Duodenal mucosa (tissue), 2 donors: ENCODE measurements around the gene PHYHD1.

Source experiments
- H3K27ac ChIP-seq: one replicate; pipeline ENCODE4 v1.7.0; 2013; ENCODE audit warnings: low read depth, low read length
- H3K27me3 ChIP-seq, 2 donors: one replicate each; pipeline ENCODE4 v1.7.0; 2013; ENCODE audit warnings: low read length in 2 of 2, control low read depth in 1 of 2; ENCODE audit not compliant: insufficient read depth in 2 of 2, control insufficient read depth in 1 of 2
- H3K36me3 ChIP-seq, 2 donors: one replicate each; pipeline ENCODE4 v1.7.0; 2013; ENCODE audit warnings: low read length in 2 of 2, control low read depth in 1 of 2; ENCODE audit not compliant: insufficient read depth in 2 of 2, control insufficient read depth in 1 of 2
- H3K4me1 ChIP-seq, 2 donors: one replicate each; pipeline ENCODE4 v1.7.0; 2013; ENCODE audit warnings: low read length in 2 of 2, control low read depth in 1 of 2; ENCODE audit not compliant: insufficient read depth in 2 of 2, control insufficient read depth in 1 of 2
- H3K4me3 ChIP-seq, 2 donors: one replicate each; pipeline ENCODE4 v1.7.0; 2013; ENCODE audit warnings: low read length in 2 of 2, low read depth in 1 of 2
- H3K9ac ChIP-seq, 2 donors: one replicate each; pipeline ENCODE4 v1.7.0; 2013; ENCODE audit warnings: low read length in 2 of 2, low read depth in 1 of 2
- H3K9me3 ChIP-seq, 2 donors: one replicate each; pipeline ENCODE4 v1.7.0; 2013; ENCODE audit warnings: low read length in 2 of 2, control low read depth in 1 of 2; ENCODE audit not compliant: control insufficient read depth in 1 of 2

PHYHD1 gene

DNA sequence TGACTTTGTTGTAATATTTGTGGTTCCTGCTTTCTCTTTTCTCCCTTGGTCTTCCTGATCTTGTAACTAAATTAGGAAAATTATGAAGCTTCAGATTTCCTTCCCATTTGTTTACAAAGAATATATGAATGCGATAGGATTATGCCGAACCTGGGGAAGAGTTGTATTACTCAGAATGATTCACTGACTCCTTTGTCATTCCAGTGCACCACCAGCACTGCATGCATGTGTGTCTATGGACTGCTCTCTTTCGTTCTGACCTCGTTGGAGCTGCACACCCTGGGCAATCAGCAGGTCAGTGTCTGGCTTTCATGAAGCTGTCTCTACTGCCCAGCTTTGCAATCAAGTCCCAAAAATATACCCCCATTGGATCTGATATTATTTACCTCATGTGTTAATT, 52.2 kb downstream of the PHYHD1 start:
- Histone ChIP-seq H3K27ac (no peak overlapping the region), H3K4me3 (no peak overlapping the region), H3K9ac (no peak overlapping the region), H3K4me1 (no peaks in the 10 kb centered on the region), H3K36me3 (peaks cover 31 to 71% of the 10 kb centered on the region in 2 donors), H3K27me3 (no peaks in the 10 kb centered on the region), H3K9me3 (no peaks in the 10 kb centered on the region)

DNA sequence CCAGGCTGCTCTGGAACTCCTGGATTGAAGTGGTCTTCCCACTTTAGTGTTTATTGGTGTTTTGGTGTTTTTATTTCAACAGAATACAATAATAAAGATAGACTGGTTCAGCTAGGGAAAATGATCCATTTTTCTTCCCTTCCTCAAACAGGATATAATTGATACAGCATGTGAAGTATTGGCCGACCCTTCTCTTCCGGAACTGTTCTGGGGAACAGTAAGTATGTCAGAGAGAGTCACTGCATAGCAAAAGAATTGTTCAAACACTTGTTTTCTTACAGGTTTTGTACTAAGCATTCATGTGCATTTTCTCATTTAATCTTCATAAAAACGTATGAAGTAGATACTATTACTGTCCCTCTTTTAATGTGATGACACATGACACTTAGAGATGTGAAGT, 58.3 kb downstream of the PHYHD1 start:
- Histone ChIP-seq H3K4me1 (no peaks in the 10 kb centered on the region), H3K9ac (no peak overlapping the region), H3K9me3 (no peaks in the 10 kb centered on the region), H3K4me3 (no peak overlapping the region), H3K27me3 (no peaks in the 10 kb centered on the region), H3K27ac (no peak overlapping the region), H3K36me3 (peaks cover 30 to 68% of the 10 kb centered on the region in 2 donors)

- Histone ChIP-seq H3K4me1 (no peaks in the 10 kb centered on the region), H3K9me3 (no peaks in the 10 kb centered on the region), H3K27ac (no peak overlapping the region), H3K36me3 (peaks cover 54 to 88% of the 10 kb centered on the region in 2 donors), H3K9ac (no peak overlapping the region), H3K4me3 (no peak overlapping the region), H3K27me3 (no peaks in the 10 kb centered on the region)
Observed at GRCh38 chr9:128983536-128983935, 62.8 kb downstream of the PHYHD1 start.

DNA sequence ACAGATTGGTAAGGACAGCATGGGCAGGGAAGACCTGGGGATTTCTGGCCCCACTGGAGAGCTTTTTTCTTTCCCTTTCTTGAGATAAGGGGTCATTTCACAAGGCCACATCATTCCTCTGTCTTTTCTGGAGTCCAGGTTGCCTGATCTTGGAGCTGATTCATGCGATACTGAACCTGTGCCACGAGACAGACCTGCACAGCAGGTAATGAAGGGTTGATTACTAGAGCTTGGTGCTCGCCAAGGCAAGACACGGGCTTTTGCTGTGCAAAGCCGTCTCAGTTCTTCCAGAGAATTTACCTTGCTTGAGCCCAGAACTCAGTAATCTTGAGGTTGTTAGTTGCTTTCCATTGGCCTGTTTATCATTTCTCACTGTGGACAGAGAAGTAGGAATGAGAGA, 65.9 kb downstream of the PHYHD1 start:
- Histone ChIP-seq H3K4me3 (no peak overlapping the region), H3K4me1 (no peaks in the 10 kb centered on the region), H3K27me3 (no peaks in the 10 kb centered on the region), H3K27ac (no peak overlapping the region), H3K36me3 (peaks cover 38 to 80% of the 10 kb centered on the region in 2 donors), H3K9ac (no peak overlapping the region), H3K9me3 (no peaks in the 10 kb centered on the region)

DNA sequence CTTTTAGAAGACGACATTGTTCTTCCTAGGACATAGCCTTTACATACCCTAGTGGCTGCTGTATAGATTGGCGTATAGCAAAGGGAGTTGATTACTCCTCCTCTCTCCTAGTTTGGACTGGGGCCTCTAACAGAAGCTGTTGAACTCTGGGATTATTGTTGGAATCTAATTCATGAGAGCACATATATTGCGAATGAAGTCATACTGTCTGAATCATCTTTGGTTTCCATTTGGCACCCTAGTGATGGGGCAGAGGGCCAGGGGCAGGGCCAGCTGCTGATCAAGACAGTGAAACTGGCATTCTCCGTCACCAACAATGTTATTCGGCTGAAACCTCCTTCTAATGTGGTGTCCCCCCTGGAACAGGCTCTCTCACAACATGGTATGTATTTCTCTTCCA, 67.0 kb downstream of the PHYHD1 start:
- Histone ChIP-seq H3K9me3 (no peaks in the 10 kb centered on the region), H3K4me1 (no peaks in the 10 kb centered on the region), H3K27ac (no peak overlapping the region), H3K4me3 (no peak overlapping the region), H3K36me3 (peaks cover 32 to 78% of the 10 kb centered on the region in 2 donors), H3K9ac (no peak overlapping the region), H3K27me3 (no peaks in the 10 kb centered on the region)
